IMR-90 (cell line): ENCODE data around the gene DIP2B.

Experiments used
- BHLHE40 ChIP-seq: fragments of 150-350 bp; IDR thresholded peaks from 2 replicates; pipeline ENCODE4 v1.6.1; 2016; ENCODE audit warnings: mild to moderate bottlenecking, low read depth, low read length
- CEBPB ChIP-seq: IDR thresholded peaks from 2 replicates; pipeline ENCODE4 v1.6.1; 2012; ENCODE audit warnings: low read depth, low read length, improper control_type of control experiment
- CHD1 ChIP-seq: IDR thresholded peaks from 2 replicates; pipeline ENCODE4 v1.6.1; 2012; ENCODE audit warnings: low read depth, low read length, improper control_type of control experiment
- CTCF ChIP-seq: conservative IDR thresholded peaks from 2 replicates; pipeline ENCODE4 v1.5.1; 2012; ENCODE audit warnings: mild to moderate bottlenecking, low read depth, low read length, improper control_type of control experiment
- ELK1 ChIP-seq: fragments of 150-350 bp; IDR thresholded peaks from 2 replicates; pipeline ENCODE4 v1.6.1; 2016; ENCODE audit warnings: low read depth, mild to moderate bottlenecking, low read length, moderate library complexity, borderline replicate concordance
- MAFK ChIP-seq: IDR thresholded peaks from 2 replicates; pipeline ENCODE4 v1.6.1; 2012; ENCODE audit warnings: low read depth, low read length, improper control_type of control experiment
- MAZ ChIP-seq: IDR thresholded peaks from 2 replicates; pipeline ENCODE4 v1.6.1; 2012; ENCODE audit warnings: low read depth, mild to moderate bottlenecking, low read length, improper control_type of control experiment, moderate library complexity, borderline replicate concordance
- MXI1 ChIP-seq: IDR thresholded peaks from 2 replicates; pipeline ENCODE4 v1.6.1; 2012; ENCODE audit warnings: low read depth, mild to moderate bottlenecking, low read length, moderate library complexity, borderline replicate concordance
- NFE2L2 ChIP-seq: fragments of 150-350 bp; IDR thresholded peaks from 2 replicates; pipeline ENCODE4 v1.6.1; 2016; ENCODE audit warnings: low read depth, mild to moderate bottlenecking, low read length
- POLR2A ChIP-seq: IDR thresholded peaks from 2 replicates; pipeline ENCODE4 v1.6.1; 2012; ENCODE audit warnings: mild to moderate bottlenecking, low read depth, low read length
- RAD21 ChIP-seq: IDR thresholded peaks from 2 replicates; pipeline ENCODE4 v1.6.1; 2012; ENCODE audit warnings: low read length, improper control_type of control experiment
- RFX5 ChIP-seq: IDR thresholded peaks from 2 replicates; pipeline ENCODE4 v1.8.0; 2012; ENCODE audit warnings: low read depth, mild to moderate bottlenecking, low read length, moderate library complexity
- TF ChIP-seq, protein P1 (sequence below): fragments of 150-350 bp; IDR thresholded peaks from 2 replicates; pipeline ENCODE4 v1.6.1; 2017; ENCODE audit warnings: mild to moderate bottlenecking, antibody characterized with exemption, low read length, low read depth

GRCh38 chr12:50551866-50552265, 47.1 kb downstream of the DIP2B start:
- TF ChIP-seq BHLHE40 (no peak), CEBPB (no peak), POLR2A (no peak), CTCF (no peak), MAFK (no peak), ELK1 (no peak), MXI1 (no peak), RAD21 (no peak), MAZ (no peak), CHD1 (no peak), NFE2L2 (no peak), RFX5 (no peak)
- TF ChIP-seq, protein P1, sequence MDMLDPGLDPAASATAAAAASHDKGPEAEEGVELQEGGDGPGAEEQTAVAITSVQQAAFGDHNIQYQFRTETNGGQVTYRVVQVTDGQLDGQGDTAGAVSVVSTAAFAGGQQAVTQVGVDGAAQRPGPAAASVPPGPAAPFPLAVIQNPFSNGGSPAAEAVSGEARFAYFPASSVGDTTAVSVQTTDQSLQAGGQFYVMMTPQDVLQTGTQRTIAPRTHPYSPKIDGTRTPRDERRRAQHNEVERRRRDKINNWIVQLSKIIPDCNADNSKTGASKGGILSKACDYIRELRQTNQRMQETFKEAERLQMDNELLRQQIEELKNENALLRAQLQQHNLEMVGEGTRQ, result no peak
